ENCODE measurements around the gene PKP1. TPM values are rescaled to one million over a fixed set of nuclear protein-coding genes. Genes with fewer than 3 reads are reported as not detected.
"Not testable (repeated sequence)": the region's sequence is repeated elsewhere in the genome, so short reads cannot be mapped to it uniquely, and the experiment has no call there.

Gene PKP1, protein sequence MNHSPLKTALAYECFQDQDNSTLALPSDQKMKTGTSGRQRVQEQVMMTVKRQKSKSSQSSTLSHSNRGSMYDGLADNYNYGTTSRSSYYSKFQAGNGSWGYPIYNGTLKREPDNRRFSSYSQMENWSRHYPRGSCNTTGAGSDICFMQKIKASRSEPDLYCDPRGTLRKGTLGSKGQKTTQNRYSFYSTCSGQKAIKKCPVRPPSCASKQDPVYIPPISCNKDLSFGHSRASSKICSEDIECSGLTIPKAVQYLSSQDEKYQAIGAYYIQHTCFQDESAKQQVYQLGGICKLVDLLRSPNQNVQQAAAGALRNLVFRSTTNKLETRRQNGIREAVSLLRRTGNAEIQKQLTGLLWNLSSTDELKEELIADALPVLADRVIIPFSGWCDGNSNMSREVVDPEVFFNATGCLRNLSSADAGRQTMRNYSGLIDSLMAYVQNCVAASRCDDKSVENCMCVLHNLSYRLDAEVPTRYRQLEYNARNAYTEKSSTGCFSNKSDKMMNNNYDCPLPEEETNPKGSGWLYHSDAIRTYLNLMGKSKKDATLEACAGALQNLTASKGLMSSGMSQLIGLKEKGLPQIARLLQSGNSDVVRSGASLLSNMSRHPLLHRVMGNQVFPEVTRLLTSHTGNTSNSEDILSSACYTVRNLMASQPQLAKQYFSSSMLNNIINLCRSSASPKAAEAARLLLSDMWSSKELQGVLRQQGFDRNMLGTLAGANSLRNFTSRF
- total RNA-seq: not detected

DNA sequence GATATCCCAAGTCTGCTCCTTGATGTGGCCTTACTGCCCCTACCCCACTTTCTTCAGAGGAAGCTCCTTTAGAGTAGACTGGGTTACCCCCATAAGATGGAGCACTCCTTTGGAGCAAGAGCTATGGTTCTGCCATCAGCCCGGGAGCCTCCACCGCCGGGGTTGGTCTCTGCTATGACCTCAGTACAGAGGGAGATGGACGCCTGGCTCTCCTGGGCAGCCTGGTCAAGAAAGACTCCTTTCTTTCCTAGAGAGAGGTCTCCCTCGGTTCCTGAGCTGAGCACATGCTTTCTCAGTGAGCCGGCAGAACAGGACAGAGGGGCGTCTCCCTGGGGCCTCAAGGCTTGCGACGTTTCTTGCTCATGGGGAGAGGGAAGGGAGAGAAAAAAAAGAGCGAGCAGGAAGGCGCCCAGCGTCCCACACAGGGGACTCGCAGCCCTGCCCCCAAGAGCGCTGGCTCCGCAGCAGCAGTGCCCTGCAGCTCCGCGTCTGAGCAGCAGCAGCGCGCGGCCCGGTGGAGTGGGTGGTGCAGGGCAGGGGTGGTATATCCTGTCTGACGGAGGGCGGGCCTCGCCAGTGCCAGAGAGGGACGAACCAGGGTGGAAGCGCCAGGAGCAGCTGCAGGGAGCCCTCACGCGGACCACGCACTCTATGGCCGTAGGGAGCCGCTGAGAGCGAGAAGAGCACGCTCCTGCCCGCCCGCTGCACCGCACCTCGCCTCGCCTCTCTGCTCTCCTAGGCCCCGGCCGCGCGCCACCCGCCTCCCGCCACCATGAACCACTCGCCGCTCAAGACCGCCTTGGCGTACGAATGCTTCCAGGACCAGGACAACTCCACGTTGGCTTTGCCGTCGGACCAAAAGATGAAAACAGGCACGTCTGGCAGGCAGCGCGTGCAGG, at the start of gene PKP1:
Gene PKP1, plus strand, starts transcription at position 576 of the 899 bp plus-strand sequence. Its CDS starts 197 bp downstream, at position 773.
- Histone ChIP-seq H3K9me3 (ENCODE audit: low read depth, low read length) (no peaks in the 10 kb centered on the region), H3K4me1 (ENCODE audit: insufficient read depth, low read length) (no peaks in the 10 kb centered on the region), H3K4me3 (ENCODE audit: low read length) (no peak within 1 kb of the TSS), H3K27me3 (ENCODE audit: insufficient read depth, low read length) (peaks cover 36% of the 10 kb centered on the region)

DNA sequence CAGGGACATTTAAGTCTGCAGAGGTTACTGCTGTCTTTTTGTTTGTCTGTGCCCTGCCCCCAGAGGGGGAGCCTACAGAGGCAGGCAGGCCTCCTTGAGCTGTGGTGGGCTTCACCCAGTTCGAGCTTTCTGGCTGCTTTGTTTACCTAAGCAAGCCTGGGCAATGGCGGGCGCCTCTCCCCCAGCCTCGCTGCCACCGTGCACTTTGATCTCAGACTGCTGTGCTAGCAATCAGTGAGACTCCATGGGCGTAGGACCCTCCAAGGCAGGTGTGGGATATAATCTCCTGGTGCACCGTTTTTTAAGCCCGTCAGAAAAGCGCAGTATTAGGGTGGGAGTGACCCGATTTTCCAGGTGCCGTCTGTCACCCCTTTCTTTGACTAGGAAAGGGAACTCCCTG, 43.7 kb upstream of the PKP1 start:
- not testable (repeated sequence) for H3K4me3 ChIP-seq (ENCODE audit: low read length); H3K4me1 ChIP-seq (ENCODE audit: insufficient read depth, low read length); H3K9me3 ChIP-seq (ENCODE audit: low read depth, low read length)
- peaks cover 20% of the 10 kb centered on the region for H3K27me3 ChIP-seq (ENCODE audit: insufficient read depth, low read length)

DNA sequence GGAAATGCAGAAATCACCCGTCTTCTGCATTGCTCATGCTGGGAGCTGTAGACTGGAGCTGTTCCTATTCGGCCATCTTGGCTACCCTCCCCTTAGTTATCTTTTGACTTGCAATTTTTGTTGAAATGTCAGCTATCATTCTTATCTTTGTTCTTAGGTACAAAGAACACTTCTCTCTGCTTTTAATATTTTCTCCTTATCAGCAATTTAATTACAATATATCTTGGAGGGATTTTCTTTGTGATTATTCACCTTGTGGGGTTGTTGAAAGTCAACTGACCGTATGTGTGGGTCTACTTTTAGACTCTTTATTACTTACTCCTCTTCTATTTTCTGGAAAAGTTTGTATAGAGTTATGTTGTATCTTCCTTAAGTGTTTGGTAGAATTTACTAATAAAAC, 43.1 kb upstream of the PKP1 start:
- H3K27me3 ChIP-seq (ENCODE audit: insufficient read depth, low read length): peaks cover 23% of the 10 kb centered on the region
- H3K4me1 ChIP-seq (ENCODE audit: insufficient read depth, low read length): no peaks in the 10 kb centered on the region

DNA sequence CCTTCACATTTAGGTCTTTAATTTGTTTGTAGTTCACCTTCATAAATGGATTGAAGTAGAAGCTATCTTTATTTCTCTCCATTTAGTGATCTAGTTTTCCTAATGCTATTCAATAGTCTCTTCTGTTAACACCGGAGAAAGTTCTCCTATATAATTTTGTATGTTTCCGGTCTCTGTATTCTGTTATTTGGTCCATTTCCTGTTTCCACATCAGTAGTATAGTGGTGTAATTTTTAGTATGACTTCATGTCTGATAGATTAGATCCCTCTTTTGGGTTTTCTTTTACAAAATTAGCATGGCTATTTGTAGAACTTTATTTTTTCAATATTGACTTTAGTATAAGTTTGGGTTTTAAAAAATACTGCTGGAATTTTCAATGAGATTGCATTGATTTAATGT, 41.6 kb upstream of the PKP1 start:
- Histone ChIP-seq H3K4me1 (ENCODE audit: insufficient read depth, low read length) (no peaks in the 10 kb centered on the region), H3K4me3 (ENCODE audit: low read length) (no peak overlapping the region), H3K27me3 (ENCODE audit: insufficient read depth, low read length) (peaks cover 25% of the 10 kb centered on the region), H3K9me3 (ENCODE audit: low read depth, low read length) (no peaks in the 10 kb centered on the region)

More for the DNA sequence above, 43.1 kb upstream of the PKP1 start:
- Histone ChIP-seq H3K9me3 (ENCODE audit: low read depth, low read length) (no peaks in the 10 kb centered on the region), H3K4me3 (ENCODE audit: low read length) (no peak overlapping the region)

DNA sequence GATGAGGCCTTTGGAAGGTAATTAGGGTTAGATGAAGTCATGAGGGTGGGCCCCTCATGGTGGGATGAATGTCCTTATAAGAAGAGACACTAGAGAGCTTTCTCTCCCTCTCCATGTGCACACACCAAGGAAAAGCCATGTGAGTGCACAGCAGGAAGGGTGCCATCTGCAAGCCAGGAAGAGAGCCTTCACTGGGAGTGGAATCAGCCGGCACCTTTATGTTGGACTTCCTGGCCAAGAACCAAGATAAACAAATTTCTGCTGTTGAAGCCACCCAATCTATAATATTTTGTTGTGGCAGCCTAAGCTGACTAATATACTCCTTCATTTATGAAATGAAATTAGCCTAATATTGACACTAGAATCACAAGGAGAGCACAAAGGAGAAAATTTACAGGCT, 38.2 kb upstream of the PKP1 start:
- H3K27me3 ChIP-seq (ENCODE audit: insufficient read depth, low read length): peaks cover 25% of the 10 kb centered on the region
- no peaks in the 10 kb centered on the region for H3K4me1 ChIP-seq (ENCODE audit: insufficient read depth, low read length)
- H3K4me3 ChIP-seq (ENCODE audit: low read length): no peak overlapping the region
- H3K9me3 ChIP-seq (ENCODE audit: low read depth, low read length): no peaks in the 10 kb centered on the region

DNA sequence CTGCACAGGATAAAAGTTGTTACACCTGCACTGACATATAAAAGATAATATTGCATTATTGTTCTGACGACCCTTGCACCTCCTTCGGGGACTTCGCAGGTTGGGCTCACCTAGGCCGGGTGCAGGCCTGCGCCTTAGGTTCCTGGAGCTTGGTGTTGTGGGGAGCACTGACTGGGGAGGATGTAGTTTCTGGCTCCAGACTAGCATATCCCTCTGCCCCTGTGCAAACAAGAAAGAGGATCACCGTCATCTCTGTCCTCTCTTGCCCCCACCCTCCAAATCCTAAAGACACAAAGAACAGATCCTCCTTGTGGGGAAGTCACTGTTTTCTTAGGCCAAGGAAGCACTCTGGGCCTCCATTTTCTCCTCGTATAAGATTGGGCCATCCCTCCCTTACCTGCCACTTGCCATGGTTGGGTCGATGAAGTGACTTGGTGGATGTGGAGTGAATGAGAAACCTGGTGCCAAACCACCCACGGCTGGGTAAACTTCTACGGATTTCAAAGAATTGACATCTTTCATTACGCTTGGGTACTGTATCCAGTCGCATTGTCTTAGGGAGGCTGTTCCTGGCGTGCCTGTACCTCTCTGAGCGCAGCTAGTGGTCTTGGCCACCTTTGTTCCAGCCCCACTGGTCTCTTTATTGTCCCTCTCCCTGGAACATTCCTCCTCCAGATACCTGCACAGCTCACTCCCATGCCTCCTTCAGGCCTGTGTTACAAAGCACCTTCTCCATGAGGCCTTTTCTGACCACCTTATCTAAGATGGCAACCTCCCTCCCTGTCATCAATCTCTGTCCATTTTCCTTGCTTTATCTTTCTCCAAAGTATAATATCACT, 34.4 kb upstream of the PKP1 start:
- no peaks in the 10 kb centered on the region for H3K4me1 ChIP-seq (ENCODE audit: insufficient read depth, low read length)
- peaks cover 8% of the 10 kb centered on the region for H3K27me3 ChIP-seq (ENCODE audit: insufficient read depth, low read length)
- H3K9me3 ChIP-seq (ENCODE audit: low read depth, low read length): no peaks in the 10 kb centered on the region
- no peak overlapping the region for H3K4me3 ChIP-seq (ENCODE audit: low read length)

DNA sequence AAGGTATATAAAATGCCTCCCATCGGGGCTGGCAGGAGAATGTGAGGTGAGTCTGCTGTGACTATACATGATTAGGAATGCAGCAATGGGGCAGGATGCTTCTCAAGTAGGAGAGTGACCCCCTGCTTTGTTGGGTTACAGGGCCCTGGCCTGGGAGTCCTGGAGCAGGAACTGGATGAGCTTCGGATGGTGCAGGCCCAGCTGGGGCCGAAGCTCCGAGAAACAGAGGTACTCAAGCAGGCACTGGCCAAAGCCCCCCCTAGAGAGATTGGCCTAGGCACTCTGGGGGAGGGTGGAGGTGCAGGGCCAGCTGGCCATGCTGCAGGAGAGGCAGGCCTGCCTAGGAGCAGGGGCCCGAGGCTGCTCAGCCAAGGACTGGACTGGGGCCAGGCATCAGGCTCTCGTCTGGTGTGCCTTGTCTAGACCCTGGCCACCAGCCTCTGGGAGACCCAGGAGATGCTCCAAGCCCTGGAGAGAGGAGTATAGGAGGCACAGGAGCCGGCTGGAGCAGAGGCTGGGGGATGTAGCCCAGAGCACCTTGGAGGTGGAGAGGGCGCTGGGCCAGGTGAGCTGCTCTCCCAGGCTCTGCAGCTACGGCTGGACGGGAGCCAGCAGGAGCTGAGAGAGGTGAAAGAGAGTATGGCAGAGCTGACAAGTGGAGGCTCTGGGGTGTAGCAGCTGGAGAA, 32.8 kb upstream of the PKP1 start:
- H3K4me1 ChIP-seq (ENCODE audit: insufficient read depth, low read length): no peaks in the 10 kb centered on the region
- no peaks in the 10 kb centered on the region for H3K27me3 ChIP-seq (ENCODE audit: insufficient read depth, low read length)
- no peaks in the 10 kb centered on the region for H3K9me3 ChIP-seq (ENCODE audit: low read depth, low read length)
- no peak overlapping the region for H3K4me3 ChIP-seq (ENCODE audit: low read length)

DNA sequence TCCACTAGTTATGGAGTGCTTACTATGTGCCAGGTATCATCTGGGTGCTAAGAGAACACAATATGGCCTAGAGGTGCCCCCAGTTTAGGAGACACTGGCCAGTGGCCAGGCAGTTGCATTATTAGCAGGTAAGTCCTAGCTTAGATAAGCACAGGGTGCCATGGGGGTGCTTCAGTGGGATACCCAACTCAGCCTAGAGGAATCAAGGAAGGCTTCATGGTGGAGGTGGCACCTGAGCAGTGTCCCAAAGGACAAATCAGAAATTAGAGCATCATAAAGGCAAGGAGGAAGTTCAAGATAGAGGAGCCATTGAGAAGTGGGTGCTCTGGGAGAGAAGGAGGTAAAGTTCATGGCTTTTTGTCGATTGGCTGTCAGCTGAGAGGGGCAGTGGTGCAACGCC, 31.9 kb upstream of the PKP1 start:
- Histone ChIP-seq H3K4me1 (ENCODE audit: insufficient read depth, low read length) (no peaks in the 10 kb centered on the region), H3K9me3 (ENCODE audit: low read depth, low read length) (no peaks in the 10 kb centered on the region), H3K27me3 (ENCODE audit: insufficient read depth, low read length) (no peaks in the 10 kb centered on the region)

DNA sequence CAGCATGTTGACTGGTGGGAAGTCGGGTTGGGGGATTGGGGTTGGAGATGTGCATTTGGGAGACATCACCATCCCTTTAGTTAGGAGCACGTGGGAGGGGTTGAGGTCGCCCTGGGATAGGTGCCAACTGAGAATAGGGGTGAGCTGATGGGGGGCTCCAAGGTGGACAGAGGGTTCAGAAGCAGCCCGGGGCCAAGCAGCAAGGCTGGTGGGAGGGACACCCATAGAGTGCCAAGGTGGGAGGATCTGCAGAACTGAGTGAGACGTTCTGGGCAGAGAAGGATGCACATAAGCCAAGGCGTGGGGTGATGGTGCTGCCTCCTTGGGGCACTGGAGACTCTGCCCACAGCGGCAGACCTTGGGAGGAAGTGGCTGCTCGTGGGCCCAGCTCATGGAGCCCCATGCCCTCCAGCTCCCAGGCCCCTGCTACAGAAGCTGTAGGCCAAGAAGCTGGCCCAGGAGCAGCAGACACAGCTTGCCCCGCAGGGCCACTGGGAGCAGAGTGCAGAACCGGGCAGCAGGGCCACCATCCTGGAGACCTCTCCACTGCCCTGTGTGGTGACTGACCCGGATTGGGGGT, 31.4 kb upstream of the PKP1 start:
- H3K9me3 ChIP-seq (ENCODE audit: low read depth, low read length): no peaks in the 10 kb centered on the region
- H3K4me1 ChIP-seq (ENCODE audit: insufficient read depth, low read length): no peaks in the 10 kb centered on the region
- no peak overlapping the region for H3K4me3 ChIP-seq (ENCODE audit: low read length)
- no peaks in the 10 kb centered on the region for H3K27me3 ChIP-seq (ENCODE audit: insufficient read depth, low read length)

More for the DNA sequence above, 31.9 kb upstream of the PKP1 start:
- no peak overlapping the region for H3K4me3 ChIP-seq (ENCODE audit: low read length)

DNA sequence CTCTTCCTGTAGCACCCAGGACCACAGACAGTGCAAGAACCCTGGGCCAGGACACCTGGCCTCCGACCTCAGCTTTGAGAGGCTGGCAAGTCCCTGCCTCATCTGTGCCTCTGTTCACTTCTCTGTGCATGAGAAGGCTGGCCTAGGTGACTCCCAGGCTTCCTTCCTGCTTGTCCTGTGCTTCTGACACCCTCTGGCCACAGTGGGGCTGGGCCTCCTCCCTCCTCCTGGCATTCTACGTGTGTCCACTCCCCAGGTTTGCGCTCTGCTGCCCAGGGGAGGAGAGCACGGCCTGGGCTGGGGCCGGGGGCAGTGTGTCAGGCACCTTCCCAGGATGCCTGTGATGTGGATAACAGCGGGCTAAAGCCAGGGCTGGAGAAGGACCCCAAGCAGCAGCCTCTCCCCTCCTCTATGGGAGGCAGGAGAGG, 30.3 kb upstream of the PKP1 start:
- no peaks in the 10 kb centered on the region for H3K27me3 ChIP-seq (ENCODE audit: insufficient read depth, low read length)
- no peaks in the 10 kb centered on the region for H3K9me3 ChIP-seq (ENCODE audit: low read depth, low read length)
- no peak overlapping the region for H3K4me3 ChIP-seq (ENCODE audit: low read length)
- no peaks in the 10 kb centered on the region for H3K4me1 ChIP-seq (ENCODE audit: insufficient read depth, low read length)

DNA sequence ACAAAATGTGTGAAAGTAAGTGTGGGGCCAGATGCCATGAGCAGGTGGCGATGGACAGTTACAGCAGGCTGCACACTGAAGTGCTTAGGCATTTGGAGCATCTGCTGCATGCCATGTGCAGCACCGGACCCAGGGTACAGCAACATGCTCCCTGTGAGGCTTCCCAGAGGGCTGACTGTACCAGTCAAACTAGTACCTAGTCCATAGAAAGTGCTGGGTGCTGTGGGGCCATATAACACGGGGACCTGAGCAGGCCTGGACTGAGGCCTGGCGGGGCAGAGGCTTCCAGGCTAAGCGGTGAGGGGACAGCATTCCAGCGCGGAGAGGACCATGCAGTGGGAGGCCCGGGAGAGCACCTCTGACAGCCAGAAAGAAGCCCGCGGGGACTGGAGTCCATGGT, 29.9 kb upstream of the PKP1 start:
- no peak overlapping the region for H3K4me3 ChIP-seq (ENCODE audit: low read length)
- H3K4me1 ChIP-seq (ENCODE audit: insufficient read depth, low read length): no peaks in the 10 kb centered on the region
- no peaks in the 10 kb centered on the region for H3K9me3 ChIP-seq (ENCODE audit: low read depth, low read length)
- no peaks in the 10 kb centered on the region for H3K27me3 ChIP-seq (ENCODE audit: insufficient read depth, low read length)

DNA sequence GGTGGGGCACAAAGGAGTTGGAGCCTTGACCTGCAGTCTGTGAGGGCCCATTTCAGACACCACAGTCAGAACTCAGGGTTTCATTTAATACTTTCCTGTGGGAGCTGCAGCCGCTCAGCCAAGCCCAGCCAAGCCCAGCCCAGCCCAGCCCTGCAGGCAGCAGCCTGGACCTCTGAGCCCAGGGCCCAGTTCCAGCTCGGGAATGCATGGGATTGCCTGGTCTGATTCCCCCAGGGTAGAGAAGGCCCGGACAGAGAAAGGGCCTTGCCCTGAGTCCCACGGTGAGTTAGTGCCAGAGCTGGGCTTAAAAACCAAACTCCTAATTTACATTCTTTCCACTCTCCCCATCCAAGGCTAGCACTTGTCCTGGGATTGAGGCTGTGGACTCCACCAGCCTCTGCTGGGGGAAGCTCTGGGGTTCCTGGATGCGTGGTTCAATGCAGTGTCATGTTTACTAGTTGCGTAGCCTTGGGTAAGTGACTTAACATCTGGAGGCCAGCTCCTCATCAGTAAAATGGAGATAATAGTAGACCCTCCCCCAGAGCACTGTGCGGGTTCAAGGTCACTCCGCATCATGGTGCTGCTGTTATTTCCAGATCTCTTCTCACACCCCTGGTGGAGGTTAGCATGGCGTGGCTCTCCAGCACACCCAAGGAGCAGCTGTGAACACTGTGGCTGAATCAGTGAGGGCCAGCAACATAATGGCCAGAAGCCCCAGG, 29.2 kb upstream of the PKP1 start:
- Histone ChIP-seq H3K4me1 (ENCODE audit: insufficient read depth, low read length) (no peaks in the 10 kb centered on the region), H3K4me3 (ENCODE audit: low read length) (no peak overlapping the region), H3K9me3 (ENCODE audit: low read depth, low read length) (no peaks in the 10 kb centered on the region), H3K27me3 (ENCODE audit: insufficient read depth, low read length) (no peaks in the 10 kb centered on the region)

Measured in mononuclear cell (primary cell).